ENCODE data around the gene NDFIP1.
"Not testable (repeated sequence)": the region's sequence is repeated elsewhere in the genome, so short reads cannot be mapped to it uniquely, and the experiment has no call there.

Gene NDFIP1

GRCh38 chr5:142159354-142159753 is 50.8 kb downstream of the NDFIP1 start:
- no peak for DNase-seq

GRCh38 chr5:142164315-142164714 is 55.7 kb downstream of the NDFIP1 start:
- DNase-seq = no peak

- no peak for DNase-seq
Observed at GRCh38 chr5:142166754-142167153, 58.2 kb downstream of the NDFIP1 start.

- DNase-seq = no peak
Observed at GRCh38 chr5:142167458-142167857, 58.9 kb downstream of the NDFIP1 start.

- DNase-seq = no peak
Observed at GRCh38 chr5:142168365-142168764, 59.8 kb downstream of the NDFIP1 start.

GRCh38 chr5:142170254-142170953 is 61.8 kb downstream of the NDFIP1 start:
- no peak for DNase-seq

GRCh38 chr5:142171270-142171669 is 62.7 kb downstream of the NDFIP1 start:
- DNase-seq = no peak

- no peak for DNase-seq
Observed at GRCh38 chr5:142175039-142175438, 66.5 kb downstream of the NDFIP1 start.

- no peak for DNase-seq
Observed at GRCh38 chr5:142175461-142176142, 67.0 kb downstream of the NDFIP1 start.

- DNase-seq = no peak
Observed at GRCh38 chr5:142176255-142176654, 67.7 kb downstream of the NDFIP1 start.

GRCh38 chr5:142178651-142179050 is 70.1 kb downstream of the NDFIP1 start:
- no peak for DNase-seq

GRCh38 chr5:142179776-142180387 is 71.3 kb downstream of the NDFIP1 start:
- DNase-seq = no peak

- no peak for DNase-seq
Observed at GRCh38 chr5:142181096-142181495, 72.5 kb downstream of the NDFIP1 start.

GRCh38 chr5:142181547-142182163 is 73.1 kb downstream of the NDFIP1 start:
- DNase-seq = no peak

- DNase-seq = no peak
Observed at GRCh38 chr5:142182840-142183239, 74.3 kb downstream of the NDFIP1 start.

GRCh38 chr5:142183561-142183960 is 75.0 kb downstream of the NDFIP1 start:
- DNase-seq = no peak

GRCh38 chr5:142184988-142185387 is 76.4 kb downstream of the NDFIP1 start:
- DNase-seq = no peak

GRCh38 chr5:142186514-142186856 is 77.9 kb downstream of the NDFIP1 start:
- DNase-seq = no peak

GRCh38 chr5:142186857-142187594 is 78.4 kb downstream of the NDFIP1 start:
- DNase-seq = no peak

GRCh38 chr5:142188691-142189090 is 80.1 kb downstream of the NDFIP1 start:
- DNase-seq = not testable (repeated sequence)

- DNase-seq = no peak
Observed at GRCh38 chr5:142189813-142190212, 81.2 kb downstream of the NDFIP1 start.

GRCh38 chr5:142191776-142192175 is 83.2 kb downstream of the NDFIP1 start:
- DNase-seq = no peak

Measured in activated CD4-positive, alpha-beta T cell treated with anti-CD3 and anti-CD28 coated beads for 1 hour (primary cell).